Astrocyte (in vitro differentiated cells and primary cell): ENCODE data around the gene HMG20B. TPM values are rescaled to one million over a fixed set of nuclear protein-coding genes. Genes with fewer than 3 reads are reported as not detected.

Source experiments
- DNase-seq: peaks from one replicate; pipeline ENCODE4 v3.0.0-alpha.2; 2010; ENCODE audit warnings: low read depth
- FAIRE-seq: peaks from 2 replicates; lab custom pipeline; 2011; peaks lifted over from hg19 to GRCh38; lab: Jason Lieb, UNC
- H2AFZ ChIP-seq: 2 replicates; pipeline ENCODE4 v1.6.0; 2012; ENCODE audit warnings: low read depth, low read length, inconsistent platforms
- H3K27ac ChIP-seq: 2 replicates; pipeline ENCODE4 v1.5.1; 2011; ENCODE audit warnings: low read depth, low read length, inconsistent platforms
- H3K27me3 ChIP-seq: 2 replicates; pipeline ENCODE4 v1.6.0; 2011; ENCODE audit warnings: low read length, inconsistent platforms; ENCODE audit not compliant: insufficient read depth
- H3K36me3 ChIP-seq: 2 replicates; pipeline ENCODE4 v1.5.1; 2011; ENCODE audit warnings: low read length, inconsistent platforms; ENCODE audit not compliant: insufficient read depth
- H3K4me1 ChIP-seq: 2 replicates; pipeline ENCODE4 v1.5.1; 2011; ENCODE audit warnings: low read length, inconsistent platforms; ENCODE audit not compliant: insufficient read depth
- H3K4me2 ChIP-seq: 2 replicates; pipeline ENCODE4 v1.6.0; 2012; ENCODE audit warnings: low read length, inconsistent platforms
- H3K4me3 ChIP-seq: 2 replicates; pipeline ENCODE4 v1.5.1; 2011; ENCODE audit warnings: low read depth, mild to moderate bottlenecking, low read length, inconsistent platforms; ENCODE audit not compliant: insufficient read depth
- H3K79me2 ChIP-seq: 2 replicates; pipeline ENCODE4 v1.6.0; 2012; ENCODE audit warnings: mild to moderate bottlenecking, low read length, inconsistent platforms; ENCODE audit not compliant: insufficient read depth
- H3K9ac ChIP-seq: 2 replicates; pipeline ENCODE4 v1.6.0; 2012; ENCODE audit warnings: mild to moderate bottlenecking, low read length, inconsistent platforms
- H3K9me3 ChIP-seq: 2 replicates; pipeline ENCODE4 v1.5.1; 2012; ENCODE audit warnings: low read depth, mild to moderate bottlenecking, low read length, inconsistent platforms; ENCODE audit not compliant: insufficient read depth
- H4K20me1 ChIP-seq: 2 replicates; pipeline ENCODE4 v1.6.0; 2012; ENCODE audit warnings: low read length, inconsistent platforms; ENCODE audit not compliant: insufficient read depth
- H3K27ac Mint-ChIP-seq: one replicate; pipeline ENCODE4 v1.8.0; 2021; ENCODE audit warnings: mild to moderate bottlenecking, mixed read lengths; ENCODE audit not compliant: unreplicated experiment
- H3K27me3 Mint-ChIP-seq: one replicate; pipeline ENCODE4 v1.8.0; 2021; ENCODE audit warnings: low read depth, mixed read lengths; ENCODE audit not compliant: unreplicated experiment
- H3K36me3 Mint-ChIP-seq: one replicate; pipeline ENCODE4 v1.8.0; 2021; ENCODE audit warnings: low read depth, mixed read lengths; ENCODE audit not compliant: unreplicated experiment
- H3K4me1 Mint-ChIP-seq: one replicate; pipeline ENCODE4 v1.8.0; 2021; ENCODE audit warnings: low read depth, mixed read lengths; ENCODE audit not compliant: unreplicated experiment
- H3K4me3 Mint-ChIP-seq: one replicate; pipeline ENCODE4 v1.8.0; 2021; ENCODE audit warnings: mild to moderate bottlenecking, moderate library complexity, mixed read lengths; ENCODE audit not compliant: unreplicated experiment
- H3K9me3 Mint-ChIP-seq: one replicate; pipeline ENCODE4 v1.8.0; 2021; ENCODE audit warnings: mild to moderate bottlenecking, mixed read lengths; ENCODE audit not compliant: unreplicated experiment
- EZH2 ChIP-seq: IDR thresholded peaks from 2 replicates; pipeline ENCODE4 v1.6.1; 2012; ENCODE audit warnings: mild to moderate bottlenecking, low read length, inconsistent platforms; ENCODE audit not compliant: insufficient read depth
- total RNA-seq: library from RNA; stranded (reverse); gene quantifications from 2 replicates; pipeline ENCODE4 v1.2.1, GENCODE V29; 2021
- TF ChIP-seq, protein P1 (sequence below): IDR thresholded peaks from 2 replicates; pipeline ENCODE4 v1.5.1; 2011; ENCODE audit warnings: low read depth, mild to moderate bottlenecking, inconsistent platforms, low read length, moderate library complexity; ENCODE audit not compliant: insufficient read depth

Gene HMG20B
- total RNA-seq, 1 donor from 2014 or later, result 55.9 TPM

DNA sequence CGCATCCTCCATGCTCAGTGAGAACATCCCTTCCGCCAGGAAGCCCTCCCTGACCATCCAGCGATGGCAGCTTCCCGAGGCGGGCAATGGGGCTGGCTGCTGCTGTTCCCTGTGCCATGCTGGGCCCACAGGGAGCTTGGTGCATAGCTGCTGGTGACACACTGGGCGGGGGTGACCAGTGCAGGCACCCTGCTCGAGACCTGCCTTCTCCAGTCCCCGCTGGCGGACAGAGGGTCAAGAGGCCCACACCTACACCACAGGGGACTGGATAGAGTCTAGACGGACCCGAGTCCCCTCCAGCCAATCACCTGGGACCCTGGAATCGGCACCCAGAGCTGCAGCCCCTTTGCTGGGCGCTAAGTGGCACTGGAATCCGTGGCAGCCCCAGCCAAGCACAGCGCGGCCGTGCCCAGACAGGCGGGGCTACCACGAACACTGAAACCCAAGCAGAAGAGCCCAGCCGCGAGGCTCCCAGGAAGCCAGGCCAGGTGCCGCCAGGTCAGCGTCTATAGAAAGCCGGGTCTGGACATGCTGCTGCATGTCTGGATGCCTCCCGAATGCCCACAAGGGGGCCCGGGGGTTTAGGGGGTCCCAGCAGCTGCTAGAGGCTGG, 42.9 kb downstream of the HMG20B start:
- H3K9me3 ChIP-seq, result no peaks in the 10 kb centered on the region
- H3K4me3 ChIP-seq, result no peak overlapping the region
- H3K9ac ChIP-seq, result no peak overlapping the region
- H3K4me3 Mint-ChIP-seq, result no peak overlapping the region
- H3K9me3 Mint-ChIP-seq, result no peaks in the 10 kb centered on the region
- no peaks in the 10 kb centered on the region for H3K79me2 ChIP-seq
- TF ChIP-seq, protein P1, sequence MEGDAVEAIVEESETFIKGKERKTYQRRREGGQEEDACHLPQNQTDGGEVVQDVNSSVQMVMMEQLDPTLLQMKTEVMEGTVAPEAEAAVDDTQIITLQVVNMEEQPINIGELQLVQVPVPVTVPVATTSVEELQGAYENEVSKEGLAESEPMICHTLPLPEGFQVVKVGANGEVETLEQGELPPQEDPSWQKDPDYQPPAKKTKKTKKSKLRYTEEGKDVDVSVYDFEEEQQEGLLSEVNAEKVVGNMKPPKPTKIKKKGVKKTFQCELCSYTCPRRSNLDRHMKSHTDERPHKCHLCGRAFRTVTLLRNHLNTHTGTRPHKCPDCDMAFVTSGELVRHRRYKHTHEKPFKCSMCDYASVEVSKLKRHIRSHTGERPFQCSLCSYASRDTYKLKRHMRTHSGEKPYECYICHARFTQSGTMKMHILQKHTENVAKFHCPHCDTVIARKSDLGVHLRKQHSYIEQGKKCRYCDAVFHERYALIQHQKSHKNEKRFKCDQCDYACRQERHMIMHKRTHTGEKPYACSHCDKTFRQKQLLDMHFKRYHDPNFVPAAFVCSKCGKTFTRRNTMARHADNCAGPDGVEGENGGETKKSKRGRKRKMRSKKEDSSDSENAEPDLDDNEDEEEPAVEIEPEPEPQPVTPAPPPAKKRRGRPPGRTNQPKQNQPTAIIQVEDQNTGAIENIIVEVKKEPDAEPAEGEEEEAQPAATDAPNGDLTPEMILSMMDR, result no peak
- TF ChIP-seq EZH2, result no peak
- H3K27me3 Mint-ChIP-seq, result no peaks in the 10 kb centered on the region
- no peaks in the 10 kb centered on the region for H4K20me1 ChIP-seq
- DNase-seq (no peak), FAIRE-seq (no peak)
- no peak overlapping the region for H3K27ac ChIP-seq
- H3K4me1 ChIP-seq, result no peaks in the 10 kb centered on the region
- H3K27ac Mint-ChIP-seq, result peak overlapping the region; percentile 26
- H3K36me3 Mint-ChIP-seq, result peaks cover 8% of the 10 kb centered on the region
- H2AFZ ChIP-seq, result no peak overlapping the region
- H3K4me1 Mint-ChIP-seq, result no peaks in the 10 kb centered on the region
- no peaks in the 10 kb centered on the region for H3K36me3 ChIP-seq
- H3K27me3 ChIP-seq, result no peaks in the 10 kb centered on the region
- H3K4me2 ChIP-seq, result no peak overlapping the region

DNA sequence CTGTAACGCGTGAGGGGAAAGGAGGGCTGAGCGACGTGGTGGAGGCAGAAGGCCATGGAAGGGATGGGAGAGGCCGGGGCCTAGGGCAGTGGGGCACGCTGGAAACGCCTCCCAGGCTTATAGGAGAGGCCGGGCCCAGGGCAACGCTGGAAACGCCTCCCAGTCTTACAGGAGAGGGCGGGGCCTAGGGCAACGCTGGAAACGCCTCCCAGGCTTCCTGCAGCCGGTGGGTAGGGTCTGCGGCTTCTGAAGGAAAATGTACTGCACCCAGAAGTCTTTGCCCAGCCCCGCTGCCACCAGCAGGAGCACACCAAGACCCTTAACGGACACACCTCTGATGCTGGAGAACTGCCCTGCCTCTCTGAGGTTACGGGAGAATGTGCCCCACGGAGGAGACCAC, 44.7 kb downstream of the HMG20B start:
- H2AFZ ChIP-seq, result no peak overlapping the region

More for the DNA sequence above, 44.7 kb downstream of the HMG20B start:
- H3K27ac ChIP-seq, result no peak overlapping the region
- H3K9me3 Mint-ChIP-seq, result no peaks in the 10 kb centered on the region
- peaks cover 3% of the 10 kb centered on the region for H3K79me2 ChIP-seq
- TF ChIP-seq, protein P1, result no peak
- TF ChIP-seq EZH2, result no peak
- H3K4me1 Mint-ChIP-seq, result no peaks in the 10 kb centered on the region
- H3K4me1 ChIP-seq, result no peaks in the 10 kb centered on the region
- no peak for FAIRE-seq
- no peaks in the 10 kb centered on the region for H3K36me3 ChIP-seq
- H4K20me1 ChIP-seq, result peaks cover 5% of the 10 kb centered on the region
- peaks cover 6% of the 10 kb centered on the region for H3K36me3 Mint-ChIP-seq
- no peak overlapping the region for H3K4me3 Mint-ChIP-seq
- H3K27me3 Mint-ChIP-seq, result no peaks in the 10 kb centered on the region
- H3K9ac ChIP-seq, result no peak overlapping the region
- no peak for DNase-seq
- H3K4me2 ChIP-seq, result no peak overlapping the region
- H3K9me3 ChIP-seq, result no peaks in the 10 kb centered on the region
- no peak overlapping the region for H3K27ac Mint-ChIP-seq
- H3K27me3 ChIP-seq, result no peaks in the 10 kb centered on the region
- H3K4me3 ChIP-seq, result no peak overlapping the region
